HCT116 (cell line): Measurements from ENCODE around the gene ATAT1. TPM values are rescaled to one million over a fixed set of nuclear protein-coding genes. Genes with fewer than 3 reads are reported as not detected.

Experiments
- ATAC-seq: fragments of 200-7000 bp; cut with Tn5 transposase; 2 replicates; pipeline ENCODE4 v1.9.1; 2020; ENCODE audit warnings: mild to moderate bottlenecking, moderate library complexity
- BruUV-seq: library from RNA; stranded (reverse); fragments of 400-500 nt; replicated peaks from 2 replicates; lab custom pipeline; 2021; lab: Mats Ljungman, UMichigan
- CTCF ChIA-PET: fragments of 300-600 bp; sonication (Branson Sonifier 250); formaldehyde crosslinking; loops from one replicate; lab custom pipeline; 2021; ENCODE audit warnings: antibody characterized with exemption; lab: Charles Lee
- POLR2A ChIA-PET: fragments of 300-600, 350-600 bp; sonication (Branson Sonifier 250); formaldehyde crosslinking; loops from one replicate; lab custom pipeline; 2021; ENCODE audit warnings: antibody characterized with exemption; lab: Charles Lee
- RAD21 ChIA-PET, 2 experiments: fragments of 300-600 bp; sonication (Branson Sonifier 250); formaldehyde crosslinking; loops; one replicate each; lab custom pipeline; 2023; ENCODE audit warnings: low total read pairs in 2 of 2; ENCODE audit not compliant: uncharacterized antibody in 2 of 2, unreplicated experiment in 2 of 2, low non-redundant PET in 1 of 2; lab: Charles Lee
- DNase-seq: peaks from one replicate; pipeline ENCODE4 v3.0.0-alpha.2; 2010; ENCODE audit warnings: low read depth, low spot score
- H2AFZ ChIP-seq: fragments of 200-600 bp; shearing (Covaris generic), sonication (generic); 2 replicates; pipeline ENCODE4 v1.6.1; 2017; ENCODE audit warnings: low read depth, mixed run types, mixed read lengths, antibody characterized with exemption, low read length; ENCODE audit not compliant: poor library complexity, severe bottlenecking
- H3K27ac ChIP-seq: 2 replicates; pipeline ENCODE4 v1.5.1; 2012; ENCODE audit warnings: low read depth, low read length
- H3K27me3 ChIP-seq: fragments of 200-600 bp; sonication (generic); 2 replicates; pipeline ENCODE4 v1.6.1; 2016; ENCODE audit warnings: mixed run types, low read length, mixed read lengths; ENCODE audit not compliant: insufficient read depth
- H3K36me3 ChIP-seq, 2 experiments: fragments of 200-500 bp in 1 of 2; fragments of 200-600 bp in 1 of 2; sonication (Bioruptor generic) in 1 of 2; sonication (generic) in 1 of 2; 2 replicates each; pipeline versions ENCODE4 v1.5.1 to v1.6.1; 2014 to 2016; ENCODE audit warnings: low read length in 2 of 2, inconsistent platforms in 1 of 2, mixed read lengths in 1 of 2, mixed run types in 1 of 2; ENCODE audit not compliant: insufficient read depth in 2 of 2, control insufficient read depth in 1 of 2
- H3K4me1 ChIP-seq, 2 experiments: fragments of 200-600 bp in 1 of 2; sonication (generic) in 1 of 2; 2 replicates each; pipeline versions ENCODE4 v1.5.1 to v1.6.1; 2012 to 2017; ENCODE audit warnings: low read length in 2 of 2, inconsistent platforms in 1 of 2, mild to moderate bottlenecking in 1 of 2, mixed read lengths in 1 of 2, mixed run types in 1 of 2, moderate library complexity in 1 of 2; ENCODE audit not compliant: insufficient read depth in 2 of 2, control insufficient read depth in 1 of 2
- H3K4me2 ChIP-seq: fragments of 200-600 bp; sonication (generic); 2 replicates; pipeline ENCODE4 v1.6.1; 2017; ENCODE audit warnings: mixed run types, low read length, mixed read lengths
- H3K4me3 ChIP-seq, 2 experiments: fragments of 200-600 bp in 1 of 2; sonication (generic) in 1 of 2; replicated peaks in 1 of 2; 2 replicates each; pipeline ENCODE4 v1.5.1; 2011 to 2016; ENCODE audit warnings: low read length in 2 of 2, control low read depth in 1 of 2, low read depth in 1 of 2, mild to moderate bottlenecking in 1 of 2, mixed read lengths in 1 of 2, mixed run types in 1 of 2
- H3K79me2 ChIP-seq: fragments of 200-600 bp; sonication (generic); 2 replicates; pipeline ENCODE4 v1.6.1; 2017; ENCODE audit warnings: mild to moderate bottlenecking, mixed run types, low read length, moderate library complexity, mixed read lengths; ENCODE audit not compliant: insufficient read depth
- H3K9ac ChIP-seq: fragments of 200-600 bp; sonication (generic); 2 replicates; pipeline ENCODE4 v1.6.1; 2016; ENCODE audit warnings: low read length, mixed read lengths
- H3K9me2 ChIP-seq: fragments of 200-600 bp; sonication (generic), shearing (Covaris generic); 2 replicates; pipeline ENCODE4 v1.6.1; 2017; ENCODE audit warnings: mixed run types, mild to moderate bottlenecking, moderate library complexity; ENCODE audit not compliant: insufficient read depth
- H3K9me3 ChIP-seq, 2 experiments: fragments of 200-500 bp in 1 of 2; fragments of 200-600 bp in 1 of 2; sonication (Bioruptor generic) in 1 of 2; sonication (generic) in 1 of 2; 2 replicates each; pipeline ENCODE4 v1.6.1; 2014 to 2017; ENCODE audit warnings: low read length in 2 of 2, mixed read lengths in 2 of 2, inconsistent platforms in 1 of 2, low read depth in 1 of 2, mild to moderate bottlenecking in 1 of 2, mixed run types in 1 of 2, moderate library complexity in 1 of 2; ENCODE audit not compliant: control insufficient read depth in 1 of 2, insufficient read depth in 1 of 2
- H4K20me1 ChIP-seq: fragments of 200-600 bp; sonication (generic), shearing (Covaris generic); 2 replicates; pipeline ENCODE4 v1.6.1; 2017; ENCODE audit warnings: mixed run types, mild to moderate bottlenecking, moderate library complexity; ENCODE audit not compliant: insufficient read depth
- CBX3 ChIP-seq: IDR thresholded peaks from 2 replicates; pipeline ENCODE4 v1.6.1; 2012; ENCODE audit warnings: low read depth
- CEBPB ChIP-seq: IDR thresholded peaks from 2 replicates; pipeline ENCODE4 v1.6.1; 2012; ENCODE audit warnings: low read depth
- EGR1 ChIP-seq: IDR thresholded peaks from 2 replicates; pipeline ENCODE4 v1.6.1; 2012; ENCODE audit warnings: low read depth
- POLR2AphosphoS5 ChIP-seq: IDR thresholded peaks from 2 replicates; pipeline ENCODE4 v1.6.1; 2011; ENCODE audit warnings: mild to moderate bottlenecking, low read depth, low read length, moderate library complexity
- REST ChIP-seq: IDR thresholded peaks from 2 replicates; pipeline ENCODE4 v1.6.1; 2012; ENCODE audit warnings: low read depth
- SP1 ChIP-seq: IDR thresholded peaks from 2 replicates; pipeline ENCODE4 v1.6.1; 2012; ENCODE audit warnings: low read depth
- SRF ChIP-seq: IDR thresholded peaks from 2 replicates; pipeline ENCODE4 v1.6.1; 2012; ENCODE audit warnings: low read depth
- YY1 ChIP-seq: IDR thresholded peaks from 2 replicates; pipeline ENCODE4 v1.6.1; 2011; ENCODE audit warnings: low read length, low read depth, moderate library complexity, mild to moderate bottlenecking; ENCODE audit not compliant: insufficient replicate concordance; ENCODE audit errors: extremely low read depth
- ZFX ChIP-seq: fragments of 450-650 bp; IDR thresholded peaks from 2 replicates; pipeline ENCODE4 v1.6.1; 2017
- intact Hi-C: fragments of 100-400 bp; cut with micrococcal nuclease; formaldehyde crosslinking; loops from 2 replicates; pipeline ENCODE4 v1.10.0; 2022
- total RNA-seq: library from RNA; stranded (reverse); gene quantifications from one replicate; pipeline ENCODE4 v1.2.1, GENCODE V29; 2021; ENCODE audit not compliant: unreplicated experiment

Gene ATAT1
- total RNA-seq, 1 experiment from 2014 or later, result 19.8 TPM

- TF ChIP-seq REST (no peak), EGR1 (no peak), SRF (no peak), YY1 (no peak), CBX3 (no peak), ZFX (no peak), CEBPB (no peak), POLR2AphosphoS5 (no peak)
These were observed 28.4 kb downstream of the ATAT1 start (continued) for GRCh38 chr6:30654798-30655742.

- no peak for TF ChIP-seq EGR1
- TF ChIP-seq SRF, result no peak
- no peak for TF ChIP-seq CEBPB
- TF ChIP-seq CBX3, result no peak
- no peak for TF ChIP-seq SP1
- Histone ChIP-seq H3K27me3 (no peaks in the 10 kb centered on the region), H3K4me1 (no peaks in the 10 kb centered on the region), H3K9me3 (no peaks in the 10 kb centered on the region), H3K4me3 (no peak overlapping the region), H4K20me1 (no peaks in the 10 kb centered on the region), H2AFZ (no peak overlapping the region), H3K79me2 (no peaks in the 10 kb centered on the region), H3K36me3 (peaks cover 46 to 75% of the 10 kb centered on the region in 2 experiments; a peak in 3 of 4 replicates), H3K9ac (no peak overlapping the region), H3K9me2 (no peaks in the 10 kb centered on the region), H3K4me2 (no peak overlapping the region), H3K27ac (no peak overlapping the region)
- ChIA-PET POLR2A (no interaction called here), CTCF (no interaction called here), RAD21 (no interaction called here)
- no peak for ATAC-seq
- BruUV-seq, result no TSS peak
- DNase-seq, result no peak
- intact Hi-C loops, result no loop called here
These were observed 29.0 kb downstream of the ATAT1 start for GRCh38 chr6:30655743-30656094.
